Lower lobe of right lung (tissue), 2 donors: ENCODE results near the gene FGF22. TPM values are rescaled to one million over a fixed set of nuclear protein-coding genes. Genes with fewer than 3 reads are reported as not detected.
"Not testable (repeated sequence)": the region's sequence is repeated elsewhere in the genome, so short reads cannot be mapped to it uniquely, and the experiment has no call there.

Experiments
- ATAC-seq, 2 donors: fragments of 200-7000 bp; cut with Tn5 transposase; one replicate each; pipeline ENCODE4 v1.9.1; 2020 to 2022; ENCODE audit warnings: mild to moderate bottlenecking in 2 of 2, moderate library complexity in 2 of 2
- DNase-seq: peaks from one replicate; pipeline ENCODE4 v3.0.0-alpha.2; 2020
- H3K27ac ChIP-seq: fragments of 200-600 bp; one replicate; pipeline ENCODE4 v1.8.0; 2022
- H3K27me3 ChIP-seq: fragments of 200-600 bp; one replicate; pipeline ENCODE4 v1.8.0; 2022; ENCODE audit warnings: low read depth
- H3K36me3 ChIP-seq: fragments of 200-600 bp; one replicate; pipeline ENCODE4 v1.8.0; 2022; ENCODE audit warnings: mild to moderate bottlenecking
- H3K4me1 ChIP-seq: fragments of 200-600 bp; one replicate; pipeline ENCODE4 v1.8.0; 2022
- H3K4me3 ChIP-seq: fragments of 200-600 bp; one replicate; pipeline ENCODE4 v1.8.0; 2022; ENCODE audit warnings: mild to moderate bottlenecking
- H3K9me3 ChIP-seq: fragments of 200-600 bp; one replicate; pipeline ENCODE4 v1.8.0; 2022
- CTCF ChIP-seq: fragments of 200-600 bp; IDR thresholded peaks from one replicate; pipeline ENCODE4 v1.8.0; 2022; ENCODE audit warnings: antibody characterized with exemption, mild to moderate bottlenecking
- intact Hi-C: fragments of 100-400 bp; cut with DNase I; formaldehyde crosslinking; loops from one replicate; pipeline ENCODE4 v1.11.0; 2022
- total RNA-seq: library from RNA; stranded (reverse); fragmentation: NEBNext Ultra II Directional; extraction: Animal tissue kit (Norgen Biotek cat#: 25700); gene quantifications from one replicate; pipeline ENCODE4 v1.2.1, GENCODE V29; 2021
- donor health status: DM: no; HTN: yes; CAD: no; lungs with severe emphysema.

Gene FGF22
- total RNA-seq, 1 donor from 2014 or later: 0.65 TPM

- H3K9me3 ChIP-seq: no peaks in the 10 kb centered on the region
- intact Hi-C loops: no loop called here
- no peak overlapping the region for H3K27ac ChIP-seq
- DNase-seq (no peak), ATAC-seq (no peak)
- H3K36me3 ChIP-seq: peaks cover 62% of the 10 kb centered on the region
- H3K4me3 ChIP-seq: no peak overlapping the region
- no peak for TF ChIP-seq CTCF
- H3K27me3 ChIP-seq: peaks cover 4% of the 10 kb centered on the region
- H3K4me1 ChIP-seq: peaks cover 3% of the 10 kb centered on the region
Observed at GRCh38 chr19:618674-619285, 20.9 kb upstream of the FGF22 start.

- no peak for ATAC-seq
- no peak for TF ChIP-seq CTCF
- Histone ChIP-seq H3K27ac (no peak overlapping the region), H3K4me3 (no peak overlapping the region), H3K9me3 (no peaks in the 10 kb centered on the region), H3K4me1 (peaks cover 3% of the 10 kb centered on the region), H3K27me3 (peaks cover 4% of the 10 kb centered on the region), H3K36me3 (peaks cover 68% of the 10 kb centered on the region)
- intact Hi-C loops: no loop called here
- DNase-seq: no peak
Observed at GRCh38 chr19:619286-620002, 20.2 kb upstream of the FGF22 start.

- DNase-seq: no peak
- H3K36me3 ChIP-seq: peaks cover 77% of the 10 kb centered on the region
- intact Hi-C loops: no loop called here
- no peak for TF ChIP-seq CTCF
- peaks cover 4% of the 10 kb centered on the region for H3K27me3 ChIP-seq
- H3K9me3 ChIP-seq: no peaks in the 10 kb centered on the region
- H3K4me1 ChIP-seq: peaks cover 3% of the 10 kb centered on the region
- H3K27ac ChIP-seq: no peak overlapping the region
- no peak overlapping the region for H3K4me3 ChIP-seq
- ATAC-seq: no peak
Observed at GRCh38 chr19:620166-620862, 19.4 kb upstream of the FGF22 start.

- intact Hi-C loops, H3K9me3 ChIP-seq, H3K27ac ChIP-seq, H3K4me3 ChIP-seq, H3K27me3 ChIP-seq, ATAC-seq, H3K4me1 ChIP-seq, DNase-seq: not testable (repeated sequence)
- peaks cover 85% of the 10 kb centered on the region for H3K36me3 ChIP-seq
Observed at GRCh38 chr19:621191-621590, 18.5 kb upstream of the FGF22 start.

- ATAC-seq (no peak), DNase-seq (no peak)
- no peak for TF ChIP-seq CTCF
- Histone ChIP-seq H3K4me3 (no peak overlapping the region), H3K36me3 (peaks cover 85% of the 10 kb centered on the region), H3K4me1 (no peaks in the 10 kb centered on the region), H3K27me3 (no peaks in the 10 kb centered on the region), H3K9me3 (no peaks in the 10 kb centered on the region), H3K27ac (no peak overlapping the region)
- intact Hi-C loops: no loop called here
Observed at GRCh38 chr19:621819-622218, 17.9 kb upstream of the FGF22 start.

- ATAC-seq (no peak), DNase-seq (no peak)
- H3K4me1 ChIP-seq: no peaks in the 10 kb centered on the region
- H3K36me3 ChIP-seq: peaks cover 81% of the 10 kb centered on the region
- H3K27me3 ChIP-seq: no peaks in the 10 kb centered on the region
- no peak overlapping the region for H3K4me3 ChIP-seq
- H3K27ac ChIP-seq: no peak overlapping the region
- TF ChIP-seq CTCF: no peak
- intact Hi-C loops: no loop called here
- no peaks in the 10 kb centered on the region for H3K9me3 ChIP-seq
Observed at GRCh38 chr19:622666-623065, 17.0 kb upstream of the FGF22 start.
